DND-41 (cell line): ENCODE measurements around the gene ARF1.
A peak's percentile ranks its signal among the peaks of the same experiment; 100 is the strongest.

Source experiments
- ATAC-seq: fragments of 200-7000 bp; cut with Tn5 transposase; 3 replicates; pipeline ENCODE4 v1.9.1; 2021; ENCODE audit warnings: low read depth; ENCODE audit not compliant: insufficient read depth
- DNase-seq: peaks from one replicate; pipeline ENCODE4 v3.0.0-alpha.2; 2020
- H2AFZ ChIP-seq: 2 replicates; pipeline ENCODE4 v1.6.0; 2012; ENCODE audit warnings: low read depth, low read length
- H3K27ac ChIP-seq: 2 replicates; pipeline ENCODE4 v1.5.1; 2012; ENCODE audit warnings: low read length, inconsistent platforms
- H3K27me3 ChIP-seq: fragments of 200-600 bp; sonication (generic); 2 replicates; pipeline ENCODE4 v1.6.0; 2012; ENCODE audit warnings: low read length, mild to moderate bottlenecking, inconsistent platforms; ENCODE audit not compliant: insufficient read depth, poor library complexity
- H3K36me3 ChIP-seq: 2 replicates; pipeline ENCODE4 v1.5.1; 2012; ENCODE audit warnings: low read length, inconsistent platforms; ENCODE audit not compliant: insufficient read depth
- H3K4me1 ChIP-seq: 2 replicates; pipeline ENCODE4 v1.5.1; 2012; ENCODE audit warnings: mild to moderate bottlenecking, low read length; ENCODE audit not compliant: insufficient read depth
- H3K4me2 ChIP-seq: 2 replicates; pipeline ENCODE4 v1.6.0; 2012; ENCODE audit warnings: mild to moderate bottlenecking, moderate library complexity, low read length, inconsistent platforms; ENCODE audit not compliant: insufficient read depth
- H3K4me3 ChIP-seq, 2 experiments: fragments of 200-600 bp in 1 of 2; shearing (Covaris generic) in 1 of 2; 2 replicates each; pipeline ENCODE4 v1.5.1; 2012 to 2016; ENCODE audit warnings: inconsistent platforms in 2 of 2, low read length in 2 of 2, mild to moderate bottlenecking in 2 of 2, low read depth in 1 of 2, moderate library complexity in 1 of 2
- H3K79me2 ChIP-seq: 2 replicates; pipeline ENCODE4 v1.6.0; 2012; ENCODE audit warnings: low read length, inconsistent platforms; ENCODE audit not compliant: insufficient read depth
- H3K9ac ChIP-seq: 2 replicates; pipeline ENCODE4 v1.6.0; 2012; ENCODE audit warnings: low read depth, mild to moderate bottlenecking, inconsistent platforms, low read length, moderate library complexity
- H3K9me3 ChIP-seq: 2 replicates; pipeline ENCODE4 v1.5.1; 2012; ENCODE audit warnings: low read length, moderate library complexity, mild to moderate bottlenecking, inconsistent platforms; ENCODE audit not compliant: insufficient read depth, severe bottlenecking
- H4K20me1 ChIP-seq: 2 replicates; pipeline ENCODE4 v1.6.0; 2012; ENCODE audit warnings: low read length; ENCODE audit not compliant: insufficient read depth
- EZH2 ChIP-seq: IDR thresholded peaks from 3 replicates; pipeline ENCODE4 v1.6.1; 2012; ENCODE audit warnings: borderline replicate concordance, low read depth, mild to moderate bottlenecking, moderate library complexity, low read length, inconsistent platforms; ENCODE audit not compliant: severe bottlenecking
- TF ChIP-seq, protein P1 (sequence below): IDR thresholded peaks from 2 replicates; pipeline ENCODE4 v1.5.1; 2012; ENCODE audit warnings: borderline replicate concordance, low read length, moderate library complexity, mild to moderate bottlenecking; ENCODE audit not compliant: poor library complexity, severe bottlenecking; ENCODE audit errors: extremely low read depth

ARF1 gene

DNA sequence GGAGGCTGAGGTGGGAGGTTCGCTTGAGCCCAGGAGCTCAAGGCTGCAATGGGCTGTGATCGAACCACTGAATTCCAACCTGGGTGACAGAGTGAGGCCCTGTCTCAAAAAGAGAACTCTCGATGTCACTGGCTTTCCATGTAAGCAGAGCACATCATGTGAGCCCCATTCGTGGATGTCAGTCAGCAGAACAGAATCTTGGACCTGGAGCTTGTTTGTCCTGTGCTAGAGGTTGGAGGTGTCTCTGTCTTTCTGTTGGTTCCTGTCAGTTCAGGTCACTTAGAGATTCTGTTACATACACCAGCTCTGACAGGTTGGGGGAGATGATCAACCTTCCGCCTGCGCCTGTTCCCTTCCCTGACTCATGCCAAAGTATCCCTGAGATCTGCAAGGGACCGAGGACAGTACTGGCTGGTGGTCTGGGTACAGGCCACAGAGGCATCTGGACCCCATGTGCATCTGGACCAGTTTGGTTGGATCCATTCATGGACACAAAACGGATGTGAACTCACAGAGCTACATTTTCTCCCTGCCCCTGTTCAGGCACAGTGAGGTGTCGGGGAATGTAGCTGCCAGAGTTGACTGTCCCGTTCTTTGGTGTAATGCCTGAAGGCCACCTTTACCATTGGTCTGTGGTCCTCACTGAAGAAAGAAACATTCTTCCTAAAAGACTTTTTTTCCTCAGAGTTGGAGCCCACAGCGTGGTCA is 10.0 kb downstream of the ARF1 start:
- no peak overlapping the region for H3K9ac ChIP-seq
- ATAC-seq (no peak), DNase-seq (peak; percentile 2)
- no peak overlapping the region for H3K27ac ChIP-seq
- no peak overlapping the region for H2AFZ ChIP-seq
- peaks cover 100% of the 10 kb centered on the region for H3K79me2 ChIP-seq
- H4K20me1 ChIP-seq, result peaks cover 94% of the 10 kb centered on the region
- H3K9me3 ChIP-seq, result peaks cover 30% of the 10 kb centered on the region
- no peaks in the 10 kb centered on the region for H3K27me3 ChIP-seq
- H3K4me3 ChIP-seq, result 0 out of 4 replicates have a peak overlapping the region, but pooled peaks of 1 of the 2 experiments have one; percentile 2
- H3K4me1 ChIP-seq, result peaks cover 9% of the 10 kb centered on the region; the same call in 1 of the 2 replicates
- peaks cover 96% of the 10 kb centered on the region for H3K36me3 ChIP-seq
- H3K4me2 ChIP-seq, result no peak overlapping the region
- TF ChIP-seq EZH2, result no peak
- TF ChIP-seq, protein P1, sequence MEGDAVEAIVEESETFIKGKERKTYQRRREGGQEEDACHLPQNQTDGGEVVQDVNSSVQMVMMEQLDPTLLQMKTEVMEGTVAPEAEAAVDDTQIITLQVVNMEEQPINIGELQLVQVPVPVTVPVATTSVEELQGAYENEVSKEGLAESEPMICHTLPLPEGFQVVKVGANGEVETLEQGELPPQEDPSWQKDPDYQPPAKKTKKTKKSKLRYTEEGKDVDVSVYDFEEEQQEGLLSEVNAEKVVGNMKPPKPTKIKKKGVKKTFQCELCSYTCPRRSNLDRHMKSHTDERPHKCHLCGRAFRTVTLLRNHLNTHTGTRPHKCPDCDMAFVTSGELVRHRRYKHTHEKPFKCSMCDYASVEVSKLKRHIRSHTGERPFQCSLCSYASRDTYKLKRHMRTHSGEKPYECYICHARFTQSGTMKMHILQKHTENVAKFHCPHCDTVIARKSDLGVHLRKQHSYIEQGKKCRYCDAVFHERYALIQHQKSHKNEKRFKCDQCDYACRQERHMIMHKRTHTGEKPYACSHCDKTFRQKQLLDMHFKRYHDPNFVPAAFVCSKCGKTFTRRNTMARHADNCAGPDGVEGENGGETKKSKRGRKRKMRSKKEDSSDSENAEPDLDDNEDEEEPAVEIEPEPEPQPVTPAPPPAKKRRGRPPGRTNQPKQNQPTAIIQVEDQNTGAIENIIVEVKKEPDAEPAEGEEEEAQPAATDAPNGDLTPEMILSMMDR, result no peak

DNA sequence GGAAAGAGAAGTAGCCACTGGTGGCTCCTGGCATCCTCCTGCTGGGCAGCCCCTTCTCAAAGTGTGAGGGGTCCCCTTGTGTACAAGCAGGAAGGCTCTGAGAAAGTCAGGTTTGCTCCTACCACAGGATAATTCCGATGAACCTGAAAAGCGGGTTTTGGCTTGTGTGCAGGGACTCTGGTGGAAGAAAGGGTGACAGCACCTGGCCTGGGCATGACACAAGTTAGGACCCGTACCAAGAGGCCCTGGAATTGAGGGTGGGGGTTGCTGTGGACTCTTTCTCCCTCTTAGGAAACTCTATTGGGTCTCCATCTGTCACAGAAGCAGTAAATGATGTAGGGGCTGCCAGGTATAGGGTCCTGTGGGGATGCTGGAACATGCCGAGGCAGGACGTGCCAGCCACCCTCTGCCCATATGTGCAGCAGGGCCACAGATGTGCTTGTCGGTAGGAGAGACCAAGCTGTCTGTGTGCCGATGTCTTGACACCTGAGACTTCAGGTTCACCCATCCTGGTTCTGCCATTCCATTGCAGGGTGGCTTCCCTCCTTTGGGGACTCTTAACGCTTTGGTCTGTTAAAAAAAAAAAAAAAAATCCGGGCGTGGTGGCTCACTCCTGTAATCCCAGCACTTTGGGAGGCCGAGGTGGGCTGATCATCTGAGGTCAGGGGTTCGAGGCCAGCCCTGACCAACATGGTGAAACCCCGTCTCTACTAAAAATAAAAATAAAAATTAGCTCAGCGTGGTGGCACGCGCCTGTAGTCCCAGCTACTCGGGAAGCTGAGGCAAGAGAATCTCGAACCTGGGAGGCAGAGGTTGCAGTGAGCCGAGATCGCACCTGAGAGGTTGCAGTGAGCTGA is 10.8 kb downstream of the ARF1 start:
- Histone ChIP-seq H2AFZ (no peak overlapping the region), H3K4me2 (no peak overlapping the region), H3K79me2 (peaks cover 100% of the 10 kb centered on the region), H3K4me3 (no peak overlapping the region), H3K27ac (no peak overlapping the region), H3K9me3 (peaks cover 30% of the 10 kb centered on the region), H3K36me3 (peaks cover 96% of the 10 kb centered on the region), H3K9ac (no peak overlapping the region), H4K20me1 (peaks cover 94% of the 10 kb centered on the region), H3K4me1 (peaks cover 9% of the 10 kb centered on the region; the same call in 1 of the 2 replicates), H3K27me3 (no peaks in the 10 kb centered on the region)
- TF ChIP-seq, protein P1, result no peak
- TF ChIP-seq EZH2, result no peak
- ATAC-seq, result no peak
- DNase-seq, result peak; percentile 4

DNA sequence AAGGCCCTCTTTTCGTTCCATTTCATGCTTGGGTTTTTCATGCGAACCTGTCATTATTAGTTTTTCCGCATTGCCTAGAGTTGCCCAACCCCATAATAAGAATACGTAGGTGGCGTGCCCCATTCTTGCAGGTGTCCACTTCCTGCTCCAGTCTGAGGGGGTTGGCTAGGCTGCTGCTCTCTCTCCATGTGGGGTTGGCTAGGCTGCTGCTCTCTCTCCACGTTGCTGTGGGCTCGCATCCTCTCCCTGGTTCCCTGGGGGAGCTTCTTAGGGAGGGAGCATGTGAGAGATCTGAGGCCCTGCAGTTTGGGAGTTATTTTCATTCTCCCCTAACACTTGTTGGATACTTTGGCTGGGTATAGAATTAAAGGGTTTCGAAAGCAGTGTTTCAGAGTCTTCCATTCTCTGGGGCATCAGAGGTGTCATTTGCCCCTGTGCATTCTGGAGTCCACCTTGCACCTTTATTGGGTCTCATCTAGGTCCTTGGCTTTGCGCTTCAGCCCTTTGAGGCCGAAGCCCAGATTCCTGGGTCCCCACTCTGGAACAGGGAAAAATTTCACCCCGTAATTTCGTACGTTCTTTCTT is 12.0 kb downstream of the ARF1 start:
- H3K4me1 ChIP-seq, result peaks cover 6% of the 10 kb centered on the region; the same call in 1 of the 2 replicates

More for the DNA sequence above, 12.0 kb downstream of the ARF1 start:
- peak; percentile 10 for DNase-seq
- TF ChIP-seq EZH2, result no peak
- TF ChIP-seq, protein P1, result no peak
- H3K36me3 ChIP-seq, result peaks cover 96% of the 10 kb centered on the region
- no peak overlapping the region for H3K4me2 ChIP-seq
- peaks cover 30% of the 10 kb centered on the region for H3K9me3 ChIP-seq
- peaks cover 99% of the 10 kb centered on the region for H3K79me2 ChIP-seq
- no peaks in the 10 kb centered on the region for H3K27me3 ChIP-seq
- no peak for ATAC-seq
- H2AFZ ChIP-seq, result no peak overlapping the region
- no peak overlapping the region for H3K27ac ChIP-seq
- H4K20me1 ChIP-seq, result peaks cover 94% of the 10 kb centered on the region
- no peak overlapping the region for H3K4me3 ChIP-seq
- H3K9ac ChIP-seq, result no peak overlapping the region
